Mesenchymal stem cell (in vitro differentiated cells and primary cell): ENCODE data around the gene TRPC6.
A peak's percentile ranks its signal among the peaks of the same experiment; 100 is the strongest.

Experiments used
- DNase-seq: peaks from one replicate; pipeline ENCODE4 v3.0.0-alpha.2; 2013
- H2AFZ ChIP-seq: one replicate; pipeline ENCODE4 v1.6.1; 2013; ENCODE audit warnings: low read depth, mild to moderate bottlenecking, control low read depth, inconsistent platforms, low read length, moderate library complexity
- H2AK5ac ChIP-seq: 2 replicates; pipeline ENCODE4 v1.6.1; 2013; ENCODE audit warnings: low read length, moderate library complexity, mild to moderate bottlenecking, inconsistent platforms; ENCODE audit not compliant: severe bottlenecking
- H2BK120ac ChIP-seq: one replicate; pipeline ENCODE4 v1.6.1; 2013; ENCODE audit warnings: low read depth, mild to moderate bottlenecking, inconsistent platforms, low read length, moderate library complexity
- H2BK12ac ChIP-seq, 2 experiments: one replicate each; pipeline ENCODE4 v1.6.1; 2013; ENCODE audit warnings: inconsistent platforms in 2 of 2, low read length in 2 of 2, mild to moderate bottlenecking in 2 of 2, moderate library complexity in 2 of 2, control low read depth in 1 of 2
- H2BK15ac ChIP-seq: one replicate; pipeline ENCODE4 v1.6.1; 2013; ENCODE audit warnings: mild to moderate bottlenecking, low read depth, inconsistent platforms; ENCODE audit not compliant: poor library complexity, severe bottlenecking
- H2BK5ac ChIP-seq: 2 replicates; pipeline ENCODE4 v1.6.1; 2013; ENCODE audit warnings: low read depth, mild to moderate bottlenecking, low read length, control low read depth, inconsistent platforms; ENCODE audit not compliant: poor library complexity, severe bottlenecking
- H3K14ac ChIP-seq, 2 experiments: one replicate each; pipeline ENCODE4 v1.6.1; 2013; ENCODE audit warnings: inconsistent platforms in 2 of 2, low read length in 2 of 2, control low read depth in 1 of 2, mild to moderate bottlenecking in 1 of 2, moderate library complexity in 1 of 2
- H3K18ac ChIP-seq, 2 experiments: one replicate each; pipeline ENCODE4 v1.6.1; 2013; ENCODE audit warnings: inconsistent platforms in 2 of 2, low read length in 2 of 2, control low read depth in 1 of 2, low read depth in 1 of 2, mild to moderate bottlenecking in 1 of 2
- H3K23ac ChIP-seq, 2 experiments: one replicate each; pipeline ENCODE4 v1.6.1; 2013; ENCODE audit warnings: inconsistent platforms in 2 of 2, low read length in 2 of 2, mild to moderate bottlenecking in 2 of 2, moderate library complexity in 2 of 2, control low read depth in 1 of 2
- H3K27ac ChIP-seq: 2 replicates; pipeline ENCODE4 v1.5.1; 2013; ENCODE audit warnings: mild to moderate bottlenecking, moderate library complexity, low read length, control low read depth, inconsistent platforms; ENCODE audit not compliant: poor library complexity, severe bottlenecking
- H3K27me3 ChIP-seq, 2 experiments: 2 replicates each; pipeline versions ENCODE4 v1.6.1 to v1.7.0; 2013; ENCODE audit warnings: low read length in 2 of 2, mild to moderate bottlenecking in 2 of 2, moderate library complexity in 2 of 2, control low read depth in 1 of 2, inconsistent platforms in 1 of 2; ENCODE audit not compliant: control insufficient read depth in 1 of 2, insufficient read depth in 1 of 2
- H3K36me3 ChIP-seq, 2 experiments: 2 replicates each; pipeline versions ENCODE4 v1.6.1 to v1.7.0; 2013; ENCODE audit warnings: low read length in 2 of 2, control low read depth in 1 of 2, inconsistent platforms in 1 of 2, low read depth in 1 of 2, mild to moderate bottlenecking in 1 of 2; ENCODE audit not compliant: insufficient read depth in 2 of 2, control insufficient read depth in 1 of 2
- H3K4ac ChIP-seq, 2 experiments: one replicate each; pipeline ENCODE4 v1.6.1; 2013; ENCODE audit warnings: inconsistent platforms in 2 of 2, low read length in 2 of 2, mild to moderate bottlenecking in 2 of 2, moderate library complexity in 2 of 2, control low read depth in 1 of 2, low read depth in 1 of 2
- H3K4me1 ChIP-seq: 2 replicates; pipeline ENCODE4 v1.6.1; 2013; ENCODE audit warnings: low read depth, low read length, control low read depth; ENCODE audit not compliant: control insufficient read depth, insufficient read depth
- H3K4me2 ChIP-seq: 2 replicates; pipeline ENCODE4 v1.6.1; 2013; ENCODE audit warnings: low read length, mild to moderate bottlenecking, inconsistent platforms; ENCODE audit not compliant: poor library complexity, severe bottlenecking
- H3K4me3 ChIP-seq, 2 experiments: 2 replicates each; pipeline versions ENCODE4 v1.5.1 to v1.7.0; 2013; ENCODE audit warnings: low read length in 2 of 2, mild to moderate bottlenecking in 2 of 2, control low read depth in 1 of 2, low read depth in 1 of 2; ENCODE audit not compliant: insufficient read depth in 1 of 2
- H3K79me1 ChIP-seq: replicated peaks from 2 replicates; pipeline ENCODE4 v1.6.1; 2013; ENCODE audit warnings: mild to moderate bottlenecking, control low read depth, low read length, inconsistent platforms; ENCODE audit not compliant: poor library complexity, severe bottlenecking
- H3K9ac ChIP-seq: 2 replicates; pipeline ENCODE4 v1.7.0; 2013; ENCODE audit warnings: mild to moderate bottlenecking, low read length, moderate library complexity
- H3K9me3 ChIP-seq: 2 replicates; pipeline ENCODE4 v1.7.0; 2013; ENCODE audit warnings: mild to moderate bottlenecking, low read length; ENCODE audit not compliant: control insufficient read depth
- H4K8ac ChIP-seq: one replicate; pipeline ENCODE4 v1.6.1; 2013; ENCODE audit warnings: inconsistent platforms, mild to moderate bottlenecking, low read length, moderate library complexity
- H4K91ac ChIP-seq: one replicate; pipeline ENCODE4 v1.6.1; 2013; ENCODE audit warnings: mild to moderate bottlenecking, low read length, inconsistent platforms
- whole genome bisulfite sequencing: methylation state at CpG from one replicate; pipeline ENCODE4 v1.1.7; 2013; ENCODE audit warnings: mixed read lengths; 5-methylcytosine and 5-hydroxymethylcytosine counted together

TRPC6 gene

GRCh38 chr11:101563166-101563565 is 20.6 kb downstream of the TRPC6 start:
- Histone ChIP-seq H4K91ac (no peak overlapping the region), H3K4me3 (no peak overlapping the region), H3K4me2 (no peak overlapping the region), H2AFZ (no peak overlapping the region), H3K4me1 (no peaks in the 10 kb centered on the region), H2BK15ac (no peak overlapping the region), H3K27ac (no peak overlapping the region), H3K4ac (no peak overlapping the region), H3K9ac (no peak overlapping the region), H2BK5ac (no peak overlapping the region), H3K27me3 (no peaks in the 10 kb centered on the region), H3K36me3 (no peaks in the 10 kb centered on the region), H3K14ac (no peak overlapping the region), H2BK12ac (no peak overlapping the region), H2AK5ac (no peak overlapping the region), H2BK120ac (no peak overlapping the region), H3K79me1 (no peaks in the 10 kb centered on the region), H4K8ac (no peak overlapping the region), H3K23ac (no peak overlapping the region), H3K18ac (no peak overlapping the region), H3K9me3 (no peaks in the 10 kb centered on the region)
- DNase-seq: no peak
- WGBS: 90% methylated on average over 1 of the region's 2 CpGs

- no peak overlapping the region for H2AFZ ChIP-seq
- no peak overlapping the region for H2AK5ac ChIP-seq
- WGBS: 78% methylated on average over 4 of the region's 4 CpGs
- no peak overlapping the region for H3K9ac ChIP-seq
- no peaks in the 10 kb centered on the region for H3K9me3 ChIP-seq
- H3K4me2 ChIP-seq: no peak overlapping the region
- H3K27me3 ChIP-seq: no peaks in the 10 kb centered on the region
- no peaks in the 10 kb centered on the region for H3K4me1 ChIP-seq
- H3K36me3 ChIP-seq: no peaks in the 10 kb centered on the region
- H3K14ac ChIP-seq: no peak overlapping the region
- no peak overlapping the region for H2BK15ac ChIP-seq
- no peaks in the 10 kb centered on the region for H3K79me1 ChIP-seq
- H3K4ac ChIP-seq: no peak overlapping the region
- no peak for DNase-seq
- no peak overlapping the region for H4K91ac ChIP-seq
- no peak overlapping the region for H4K8ac ChIP-seq
- no peak overlapping the region for H2BK5ac ChIP-seq
- no peak overlapping the region for H2BK120ac ChIP-seq
- no peak overlapping the region for H3K23ac ChIP-seq
- no peak overlapping the region for H3K27ac ChIP-seq
- H2BK12ac ChIP-seq: no peak overlapping the region
- H3K4me3 ChIP-seq: no peak overlapping the region
- no peak overlapping the region for H3K18ac ChIP-seq
Observed at GRCh38 chr11:101555366-101555765, 28.4 kb downstream of the TRPC6 start.

- 21% methylated on average over 3 of the region's 3 CpGs for WGBS
Observed at GRCh38 chr11:101553891-101554292, 29.9 kb downstream of the TRPC6 start.

GRCh38 chr11:101552888-101553287 is 30.9 kb downstream of the TRPC6 start:
- WGBS: 86% methylated on average over 2 of the region's 2 CpGs
- DNase-seq: no peak
- no peak overlapping the region for H2BK120ac ChIP-seq

More at GRCh38 chr11:101553891-101554292, 29.9 kb downstream of the TRPC6 start:
- H4K91ac ChIP-seq: no peak overlapping the region
- no peaks in the 10 kb centered on the region for H3K9me3 ChIP-seq
- H2AFZ ChIP-seq: no peak overlapping the region
- no peak overlapping the region for H3K4ac ChIP-seq
- H3K27me3 ChIP-seq: no peaks in the 10 kb centered on the region
- no peak overlapping the region for H3K18ac ChIP-seq
- no peaks in the 10 kb centered on the region for H3K79me1 ChIP-seq
- peak; percentile 71 for DNase-seq
- no peaks in the 10 kb centered on the region for H3K36me3 ChIP-seq
- no peak overlapping the region for H2BK15ac ChIP-seq
- H2BK5ac ChIP-seq: no peak overlapping the region
- H2BK120ac ChIP-seq: no peak overlapping the region
- H2BK12ac ChIP-seq: no peak overlapping the region
- H4K8ac ChIP-seq: no peak overlapping the region
- H3K9ac ChIP-seq: no peak overlapping the region
- no peak overlapping the region for H3K27ac ChIP-seq
- H2AK5ac ChIP-seq: no peak overlapping the region
- no peak overlapping the region for H3K4me2 ChIP-seq
- no peak overlapping the region for H3K14ac ChIP-seq
- H3K23ac ChIP-seq: no peak overlapping the region
- no peak overlapping the region for H3K4me3 ChIP-seq
- no peaks in the 10 kb centered on the region for H3K4me1 ChIP-seq

More at GRCh38 chr11:101552888-101553287, 30.9 kb downstream of the TRPC6 start:
- Histone ChIP-seq H3K14ac (no peak overlapping the region), H4K91ac (no peak overlapping the region), H3K18ac (no peak overlapping the region), H3K27me3 (no peaks in the 10 kb centered on the region), H3K9ac (no peak overlapping the region), H2AFZ (no peak overlapping the region), H3K23ac (no peak overlapping the region), H3K4me2 (no peak overlapping the region), H3K27ac (no peak overlapping the region), H3K4me3 (no peak overlapping the region), H3K79me1 (no peaks in the 10 kb centered on the region), H3K36me3 (no peaks in the 10 kb centered on the region), H2BK15ac (no peak overlapping the region), H3K4me1 (no peaks in the 10 kb centered on the region), H3K9me3 (no peaks in the 10 kb centered on the region), H2AK5ac (no peak overlapping the region), H4K8ac (no peak overlapping the region), H2BK5ac (no peak overlapping the region), H2BK12ac (no peak overlapping the region), H3K4ac (no peak overlapping the region)
